Neuronal stem cell (in vitro differentiated cells): ENCODE data around the gene IGSF10.

Experiments used
- DNase-seq: peaks from one replicate; pipeline ENCODE4 v3.0.0-alpha.2; 2013; ENCODE audit warnings: low spot score
- H2AFZ ChIP-seq: one replicate; pipeline ENCODE4 v1.6.1; 2013; ENCODE audit warnings: mild to moderate bottlenecking, low read length, inconsistent platforms
- H2AK5ac ChIP-seq: 2 replicates; pipeline ENCODE4 v1.6.1; 2013; ENCODE audit warnings: low read depth, mild to moderate bottlenecking, inconsistent platforms, low read length, moderate library complexity, mixed read lengths
- H2BK120ac ChIP-seq: 2 replicates; pipeline ENCODE4 v1.6.1; 2013; ENCODE audit warnings: low read depth, mild to moderate bottlenecking, inconsistent platforms, low read length, moderate library complexity, mixed read lengths
- H2BK12ac ChIP-seq: one replicate; pipeline ENCODE4 v1.6.1; 2013; ENCODE audit warnings: low read length, inconsistent platforms
- H2BK15ac ChIP-seq: 2 replicates; pipeline ENCODE4 v1.6.1; 2013; ENCODE audit warnings: mild to moderate bottlenecking, low read length, inconsistent platforms, mixed read lengths
- H2BK5ac ChIP-seq: one replicate; pipeline ENCODE4 v1.6.1; 2013; ENCODE audit warnings: inconsistent platforms, mild to moderate bottlenecking, low read length, moderate library complexity
- H3K14ac ChIP-seq: one replicate; pipeline ENCODE4 v1.6.1; 2013; ENCODE audit warnings: low read length, inconsistent platforms
- H3K18ac ChIP-seq: 2 replicates; pipeline ENCODE4 v1.6.1; 2013; ENCODE audit warnings: low read length, inconsistent platforms
- H3K23ac ChIP-seq: 2 replicates; pipeline ENCODE4 v1.6.1; 2013; ENCODE audit warnings: low read depth, mild to moderate bottlenecking, mixed read lengths, low read length, inconsistent platforms; ENCODE audit not compliant: poor library complexity
- H3K27ac ChIP-seq: replicated peaks from 3 replicates; pipeline ENCODE4 v1.5.1; 2013; ENCODE audit warnings: low read length, inconsistent platforms
- H3K27me3 ChIP-seq, 3 experiments: 2 replicates each; pipeline ENCODE4 v1.6.1; 2013; ENCODE audit warnings: low read length in 3 of 3, mild to moderate bottlenecking in 2 of 3, inconsistent platforms in 1 of 3, low read depth in 1 of 3, mixed read lengths in 1 of 3, moderate library complexity in 1 of 3; ENCODE audit not compliant: control insufficient read depth in 3 of 3, insufficient read depth in 3 of 3
- H3K36me3 ChIP-seq, 2 donors: replicated peaks in 1 of 2; 2 replicates each; pipeline ENCODE4 v1.6.1; 2013; ENCODE audit warnings: low read length in 2 of 2; ENCODE audit not compliant: control insufficient read depth in 2 of 2, insufficient read depth in 2 of 2
- H3K4ac ChIP-seq: 2 replicates; pipeline ENCODE4 v1.6.1; 2013; ENCODE audit warnings: inconsistent platforms, mild to moderate bottlenecking, low read length, moderate library complexity
- H3K4me1 ChIP-seq, 2 donors: 1 replicate in 1 of 2; 2 replicates in 1 of 2; pipeline ENCODE4 v1.6.1; 2013; ENCODE audit warnings: low read length in 2 of 2, low read depth in 1 of 2; ENCODE audit not compliant: control insufficient read depth in 2 of 2, insufficient read depth in 1 of 2
- H3K4me2 ChIP-seq: one replicate; pipeline ENCODE4 v1.6.1; 2013; ENCODE audit warnings: mild to moderate bottlenecking, low read length, inconsistent platforms; ENCODE audit not compliant: insufficient read depth, poor library complexity, severe bottlenecking
- H3K4me3 ChIP-seq, 2 donors: 2 replicates each; pipeline ENCODE4 v1.5.1; 2013; ENCODE audit warnings: low read length in 2 of 2, mild to moderate bottlenecking in 2 of 2, inconsistent platforms in 1 of 2, moderate library complexity in 1 of 2
- H3K79me1 ChIP-seq: one replicate; pipeline ENCODE4 v1.6.1; 2013; ENCODE audit warnings: low read depth, mild to moderate bottlenecking, inconsistent platforms, low read length, moderate library complexity
- H3K9ac ChIP-seq: one replicate; pipeline ENCODE4 v1.6.1; 2013; ENCODE audit warnings: mild to moderate bottlenecking, low read depth, low read length, inconsistent platforms; ENCODE audit not compliant: poor library complexity
- H3K9me3 ChIP-seq, 2 donors: replicated peaks in 1 of 2; 2 replicates each; pipeline versions ENCODE3 to v1.6.1; 2013; ENCODE audit warnings: low read length in 2 of 2, mild to moderate bottlenecking in 2 of 2, inconsistent platforms in 1 of 2, low read depth in 1 of 2, mixed read lengths in 1 of 2, moderate library complexity in 1 of 2; ENCODE audit not compliant: control insufficient read depth in 2 of 2, insufficient read depth in 1 of 2
- H4K8ac ChIP-seq: one replicate; pipeline ENCODE4 v1.6.1; 2013; ENCODE audit warnings: low read depth, mild to moderate bottlenecking, inconsistent platforms, low read length, moderate library complexity
- H4K91ac ChIP-seq: one replicate; pipeline ENCODE4 v1.6.1; 2013; ENCODE audit warnings: low read length, low read depth, mild to moderate bottlenecking, inconsistent platforms; ENCODE audit not compliant: poor library complexity
- WGBS, 2 donors: extraction: QIAGEN DNeasy Blood & Tissue Kit; methylation state at CpG; one replicate each; pipeline ENCODE4 v1.1.7; 2013; ENCODE audit warnings: missing lambda C conversion rate in 2 of 2, mixed read lengths in 1 of 2; ENCODE audit not compliant: insufficient read length in 2 of 2, insufficient replicate concordance in 1 of 2; ENCODE audit errors: extremely low coverage in 2 of 2; 5-methylcytosine and 5-hydroxymethylcytosine counted together

IGSF10 gene

DNA sequence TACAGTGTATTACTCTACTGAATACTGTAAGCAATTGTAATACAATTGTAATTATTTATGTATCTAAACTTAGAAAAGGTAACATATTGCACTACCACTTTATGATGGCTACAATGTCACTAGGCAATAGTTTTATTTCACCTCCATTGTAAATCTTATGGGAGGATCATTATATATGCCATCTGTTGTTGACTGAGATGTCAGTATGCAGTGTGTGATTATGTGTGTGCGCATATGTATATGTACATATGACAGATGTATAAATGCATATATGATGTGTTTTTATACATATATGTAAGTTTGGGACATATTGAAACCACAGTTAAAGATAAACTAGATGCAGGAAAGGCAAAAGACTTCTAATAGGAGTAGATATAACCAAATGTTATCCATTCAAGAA, 8.5 kb downstream of the IGSF10 start:
- H4K91ac ChIP-seq, result no peak overlapping the region
- no peak overlapping the region for H3K9ac ChIP-seq
- no peak overlapping the region for H4K8ac ChIP-seq
- no peaks in the 10 kb centered on the region for H3K79me1 ChIP-seq
- no peak overlapping the region for H3K18ac ChIP-seq
- H2BK12ac ChIP-seq, result no peak overlapping the region
- no peak overlapping the region for H3K4me2 ChIP-seq
- no peak for DNase-seq
- H3K14ac ChIP-seq, result no peak overlapping the region
- no peak overlapping the region for H2AK5ac ChIP-seq
- no peak overlapping the region for H2BK120ac ChIP-seq
- WGBS, 2 donors, result no CpG with 5 or more reads among the region's 1 CpG
- no peak overlapping the region for H3K27ac ChIP-seq
- H2AFZ ChIP-seq, result no peak overlapping the region
- no peaks in the 10 kb centered on the region for H3K4me1 ChIP-seq
- no peaks in the 10 kb centered on the region for H3K9me3 ChIP-seq
- H3K4ac ChIP-seq, result no peak overlapping the region
- H3K4me3 ChIP-seq, result no peak overlapping the region
- H3K36me3 ChIP-seq, result no peaks in the 10 kb centered on the region
- H2BK15ac ChIP-seq, result no peak overlapping the region
- H2BK5ac ChIP-seq, result no peak overlapping the region
- no peaks in the 10 kb centered on the region for H3K27me3 ChIP-seq
- H3K23ac ChIP-seq, result no peak overlapping the region

DNA sequence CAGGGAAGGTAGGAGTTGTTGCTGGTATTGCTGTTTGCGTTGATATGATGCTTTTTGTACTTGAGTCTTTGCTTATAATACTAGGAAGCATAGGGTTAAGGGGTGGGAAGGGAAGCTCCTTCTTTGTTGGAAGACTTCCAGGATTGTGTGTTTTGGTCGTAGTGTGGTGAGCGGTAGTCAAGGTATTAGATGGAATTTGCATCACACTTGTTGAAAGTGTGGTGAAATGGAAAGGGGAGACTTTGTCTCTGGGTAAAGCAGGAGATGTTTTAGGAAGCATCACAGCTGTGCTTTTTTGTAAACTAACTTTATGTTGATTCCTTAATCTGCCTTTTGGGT, 14.9 kb downstream of the IGSF10 start:
- no peak overlapping the region for H3K27ac ChIP-seq
- no peak overlapping the region for H3K9ac ChIP-seq
- no peak overlapping the region for H4K8ac ChIP-seq
- H2AK5ac ChIP-seq, result no peak overlapping the region
- H3K18ac ChIP-seq, result no peak overlapping the region
- no peaks in the 10 kb centered on the region for H3K9me3 ChIP-seq
- DNase-seq, result no peak
- no peaks in the 10 kb centered on the region for H3K4me1 ChIP-seq
- no peak overlapping the region for H3K14ac ChIP-seq
- H3K4me2 ChIP-seq, result no peak overlapping the region
- no peaks in the 10 kb centered on the region for H3K27me3 ChIP-seq
- H4K91ac ChIP-seq, result no peak overlapping the region
- H2AFZ ChIP-seq, result no peak overlapping the region
- no peak overlapping the region for H3K4ac ChIP-seq
- H3K4me3 ChIP-seq, result no peak overlapping the region
- WGBS, 2 donors, result no CpG with 5 or more reads among the region's 3 CpGs
- no peaks in the 10 kb centered on the region for H3K79me1 ChIP-seq
- H2BK5ac ChIP-seq, result no peak overlapping the region
- no peaks in the 10 kb centered on the region for H3K36me3 ChIP-seq
- H2BK120ac ChIP-seq, result no peak overlapping the region
- H2BK12ac ChIP-seq, result no peak overlapping the region
- H2BK15ac ChIP-seq, result no peak overlapping the region
- H3K23ac ChIP-seq, result no peak overlapping the region

DNA sequence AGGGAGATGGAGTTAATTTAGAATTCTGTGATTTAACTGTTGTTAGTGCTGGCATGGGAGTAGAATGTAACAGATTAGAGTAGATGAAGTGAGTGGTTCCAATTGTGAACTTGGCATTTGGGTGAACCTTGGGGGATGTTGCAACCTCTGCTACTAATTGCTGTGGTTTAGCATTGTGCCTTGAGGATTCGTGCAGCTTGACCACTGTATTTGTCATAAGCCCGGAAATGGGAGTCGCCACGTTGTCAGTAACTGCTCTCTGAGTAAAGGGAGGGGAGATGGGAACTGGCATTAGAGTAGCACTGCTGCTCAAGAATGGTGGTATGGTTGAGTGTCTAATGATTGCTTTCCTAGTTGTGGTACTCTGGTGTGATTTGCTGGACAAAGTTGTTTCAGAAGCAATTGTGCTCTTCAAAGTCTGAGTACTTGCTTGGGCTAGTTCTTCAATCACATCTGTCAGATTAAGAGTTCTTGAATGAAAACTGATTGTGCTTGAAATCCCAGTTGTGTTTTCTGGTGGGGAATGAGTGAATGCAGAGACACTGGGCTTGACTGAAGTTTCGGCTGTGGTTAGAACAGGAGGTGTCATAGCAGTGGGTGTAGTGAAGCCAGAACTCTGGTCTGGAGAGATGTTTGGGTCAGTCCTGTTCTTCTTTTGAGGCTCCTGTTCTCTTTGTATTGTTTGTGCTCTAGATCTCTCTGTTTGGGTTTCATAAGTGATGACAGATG, 15.4 kb downstream of the IGSF10 start:
- Histone ChIP-seq H3K4me3 (no peak overlapping the region), H4K8ac (no peak overlapping the region), H2AFZ (no peak overlapping the region), H3K4me1 (no peaks in the 10 kb centered on the region), H3K27ac (no peak overlapping the region), H3K14ac (no peak overlapping the region), H2BK5ac (no peak overlapping the region), H3K4me2 (no peak overlapping the region), H2BK15ac (no peak overlapping the region), H3K9ac (no peak overlapping the region), H3K4ac (no peak overlapping the region), H3K36me3 (no peaks in the 10 kb centered on the region), H2BK120ac (no peak overlapping the region), H3K9me3 (no peaks in the 10 kb centered on the region), H2AK5ac (no peak overlapping the region), H3K27me3 (no peaks in the 10 kb centered on the region), H4K91ac (no peak overlapping the region), H2BK12ac (no peak overlapping the region), H3K79me1 (no peaks in the 10 kb centered on the region), H3K23ac (no peak overlapping the region), H3K18ac (no peak overlapping the region)
- no peak for DNase-seq
- no CpG with 5 or more reads among the region's 5 CpGs for WGBS, 2 donors

DNA sequence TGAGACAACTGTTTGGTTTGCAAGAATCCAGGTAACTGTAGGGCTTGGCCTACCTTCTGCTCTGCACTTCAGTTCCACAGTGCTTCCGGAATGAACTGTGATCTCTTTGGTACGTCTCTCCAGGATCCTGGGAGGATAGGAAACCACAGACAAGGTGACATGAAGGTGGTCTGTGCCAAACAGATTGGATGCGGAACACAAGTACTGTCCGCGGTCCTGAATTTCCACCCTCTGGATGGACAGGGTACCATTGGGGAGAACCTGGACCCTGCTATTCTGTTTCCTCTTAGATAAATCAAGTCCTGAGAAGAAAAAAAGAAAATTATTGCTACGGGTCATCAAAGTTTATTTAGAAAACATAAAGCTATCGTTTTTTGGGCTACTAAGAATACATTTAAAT, 17.3 kb downstream of the IGSF10 start:
- H3K27ac ChIP-seq, result no peak overlapping the region
- no peaks in the 10 kb centered on the region for H3K36me3 ChIP-seq
- H4K8ac ChIP-seq, result no peak overlapping the region
- H2BK120ac ChIP-seq, result no peak overlapping the region
- no peak overlapping the region for H3K14ac ChIP-seq
- H3K18ac ChIP-seq, result no peak overlapping the region
- H3K4me3 ChIP-seq, result no peak overlapping the region
- H3K9ac ChIP-seq, result no peak overlapping the region
- H3K9me3 ChIP-seq, result no peaks in the 10 kb centered on the region
- WGBS, 2 donors, result no CpG with 5 or more reads among the region's 7 CpGs
- peak; percentile 29 for DNase-seq
- no peaks in the 10 kb centered on the region for H3K79me1 ChIP-seq
- H2BK12ac ChIP-seq, result no peak overlapping the region
- H3K27me3 ChIP-seq, result no peaks in the 10 kb centered on the region
- H3K4ac ChIP-seq, result no peak overlapping the region
- no peak overlapping the region for H2BK5ac ChIP-seq
- no peak overlapping the region for H4K91ac ChIP-seq
- H3K23ac ChIP-seq, result no peak overlapping the region
- no peak overlapping the region for H2AK5ac ChIP-seq
- H3K4me1 ChIP-seq, result no peaks in the 10 kb centered on the region
- no peak overlapping the region for H3K4me2 ChIP-seq
- no peak overlapping the region for H2AFZ ChIP-seq
- no peak overlapping the region for H2BK15ac ChIP-seq
